Liver (tissue), 9 donors: ENCODE results near the gene TACC3. TPM values are rescaled to one million over a fixed set of nuclear protein-coding genes. Genes with fewer than 3 reads are reported as not detected.

Experiments
- DNase-seq: peaks from one replicate; pipeline ENCODE4 v3.0.0-alpha.2; 2017; ENCODE audit warnings: low spot score
- H3K27ac ChIP-seq, 2 donors: one replicate each; pipeline ENCODE4 v1.7.0; 2013; ENCODE audit warnings: inconsistent platforms in 2 of 2, low read length in 2 of 2, control low read depth in 1 of 2, low read depth in 1 of 2, mild to moderate bottlenecking in 1 of 2
- H3K27me3 ChIP-seq, 4 donors: one replicate each; pipeline versions ENCODE4 v1.6.1 to v1.7.0; 2013; ENCODE audit warnings: low read length in 3 of 4, inconsistent platforms in 1 of 4, mild to moderate bottlenecking in 1 of 4, moderate library complexity in 1 of 4; ENCODE audit not compliant: control insufficient read depth in 4 of 4, insufficient read depth in 4 of 4
- H3K36me3 ChIP-seq, 4 donors: one replicate each; pipeline versions ENCODE4 v1.6.1 to v1.7.0; 2013; ENCODE audit warnings: low read length in 3 of 4, mild to moderate bottlenecking in 3 of 4, low read depth in 1 of 4, moderate library complexity in 1 of 4; ENCODE audit not compliant: control insufficient read depth in 4 of 4, insufficient read depth in 3 of 4
- H3K4me1 ChIP-seq, 4 donors: one replicate each; pipeline versions ENCODE4 v1.6.1 to v1.7.0; 2013; ENCODE audit warnings: low read length in 3 of 4, mild to moderate bottlenecking in 3 of 4, moderate library complexity in 1 of 4; ENCODE audit not compliant: control insufficient read depth in 4 of 4, insufficient read depth in 4 of 4
- H3K4me3 ChIP-seq, 3 donors: one replicate each; pipeline versions ENCODE4 v1.6.1 to v1.7.0; 2013; ENCODE audit warnings: low read length in 3 of 3, control low read depth in 1 of 3, low read depth in 1 of 3, mild to moderate bottlenecking in 1 of 3
- H3K9ac ChIP-seq, 2 donors: one replicate each; pipeline ENCODE4 v1.7.0; 2013; ENCODE audit warnings: low read length in 2 of 2, mild to moderate bottlenecking in 2 of 2, moderate library complexity in 2 of 2, control low read depth in 1 of 2, low read depth in 1 of 2
- H3K9me3 ChIP-seq, 4 donors: one replicate each; pipeline versions ENCODE4 v1.6.1 to v1.7.0; 2013; ENCODE audit warnings: low read length in 3 of 4; ENCODE audit not compliant: control insufficient read depth in 4 of 4
- EGR1 ChIP-seq, 2 donors: IDR thresholded peaks; 2 replicates each; pipeline ENCODE4 v1.6.1; 2016 to 2018; ENCODE audit warnings: antibody characterized with exemption in 2 of 2, low read depth in 2 of 2
- GABPA ChIP-seq, 2 donors: IDR thresholded peaks in 1 of 2; conservative IDR thresholded peaks in 1 of 2; 2 replicates each; pipeline ENCODE4 v1.6.1; 2016; ENCODE audit warnings: antibody characterized with exemption in 2 of 2, mild to moderate bottlenecking in 1 of 2, moderate library complexity in 1 of 2
- HNF4G ChIP-seq: IDR thresholded peaks from 2 replicates; pipeline ENCODE4 v1.6.1; 2016; ENCODE audit warnings: antibody characterized with exemption
- NR2F2 ChIP-seq: IDR thresholded peaks from 2 replicates; pipeline ENCODE4 v1.6.1; 2016; ENCODE audit warnings: antibody characterized with exemption
- RAD21 ChIP-seq, 2 donors: IDR thresholded peaks; 2 replicates each; pipeline ENCODE4 v1.6.1; 2016; ENCODE audit warnings: antibody characterized with exemption in 2 of 2, mild to moderate bottlenecking in 2 of 2
- REST ChIP-seq: IDR thresholded peaks from 2 replicates; pipeline ENCODE4 v1.6.1; 2016; ENCODE audit warnings: antibody characterized with exemption, mild to moderate bottlenecking
- RXRA ChIP-seq, 2 donors: IDR thresholded peaks; 2 replicates each; pipeline ENCODE4 v1.6.1; 2017 to 2018; ENCODE audit warnings: antibody characterized with exemption in 2 of 2, mild to moderate bottlenecking in 1 of 2
- SP1 ChIP-seq: IDR thresholded peaks from 2 replicates; pipeline ENCODE4 v1.6.1; 2018; ENCODE audit warnings: antibody characterized with exemption, mild to moderate bottlenecking
- YY1 ChIP-seq: IDR thresholded peaks from 2 replicates; pipeline ENCODE4 v1.6.1; 2016; ENCODE audit warnings: antibody characterized with exemption, mild to moderate bottlenecking
- WGBS: extraction: QIAGEN DNeasy Blood & Tissue Kit; methylation state at CpG from one replicate; pipeline ENCODE4 v1.1.7; 2013; 5-methylcytosine and 5-hydroxymethylcytosine counted together
- polyA plus RNA-seq, 2 donors: library from polyadenylated mRNA; stranded (reverse) in 1 of 2; unstranded in 1 of 2; fragments of 200-250 nt in 1 of 2; fragments of >200 nt in 1 of 2; fragmentation: Nextera tagmentation in 1 of 2; extraction: Ambion mirVana in 1 of 2; gene quantifications; one replicate each; pipeline versions ENCODE4 v1.2.1 to v1.2.3, GENCODE V29; 2013 to 2015
- total RNA-seq, 2 donors: library from RNA; depleted of rRNA; stranded (reverse); fragments of >200 nt; gene quantifications; one replicate each; pipeline ENCODE4 v1.2.3, GENCODE V29; 2014
- TF ChIP-seq, protein P1 (sequence below): IDR thresholded peaks from 2 replicates; pipeline ENCODE4 v1.6.1; 2016; ENCODE audit warnings: antibody characterized with exemption
- TF ChIP-seq, protein P2 (sequence below): fragments of 150-350 bp; IDR thresholded peaks from 2 replicates; pipeline ENCODE4 v1.5.1; 2017; ENCODE audit warnings: improper control_type of control experiment, low read depth, low read length; ENCODE audit not compliant: missing input control
- donor health status: healthy.
- donor health status: healthy.
- donor health status: healthy.
- donor health status: healthy.
- donor health status: healthy.

Gene TACC3
- total and polyA plus RNA-seq, 4 donors = 1.4 to 38.9 (median 5.5) TPM

DNA sequence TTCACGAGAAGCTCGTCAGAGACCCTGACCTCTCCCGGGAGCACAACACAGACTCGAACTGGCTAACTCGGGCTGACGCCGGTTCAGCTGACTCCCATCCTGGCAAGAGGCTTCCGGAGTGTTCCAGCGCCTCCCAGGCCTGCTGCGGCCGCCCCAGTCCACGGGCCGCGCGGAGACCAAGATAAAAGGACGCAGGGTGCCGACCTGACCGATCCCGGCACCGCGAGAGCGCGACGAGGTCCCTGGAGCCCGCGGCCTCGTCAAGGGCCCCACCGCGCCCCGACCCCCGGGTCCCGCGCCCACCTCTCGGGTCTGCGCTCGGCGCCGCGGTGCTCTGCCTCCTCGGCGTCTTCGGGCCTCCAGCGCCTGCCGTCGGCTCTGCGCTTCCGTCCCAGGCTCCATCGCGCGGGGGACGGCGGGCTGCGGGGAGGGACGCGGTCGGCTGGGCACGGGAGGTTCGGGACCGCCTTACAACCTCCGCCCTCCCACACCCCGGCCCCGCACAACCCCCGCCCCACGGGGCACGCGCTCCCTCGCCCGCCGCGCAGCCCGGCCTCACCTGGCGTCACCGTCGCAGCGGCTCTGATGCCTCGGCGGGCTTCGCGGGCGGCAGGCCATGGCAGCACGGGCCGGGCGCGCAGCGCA lies 9.6 kb upstream of the TACC3 start:
- Histone ChIP-seq H3K27ac (peak overlapping the region; percentile 96 to 100), H3K9ac (peak overlapping the region; percentile 87 to 90), H3K36me3 (peaks cover 0 to 2% (median 0%) of the 10 kb centered on the region in 4 donors), H3K27me3 (no peaks in the 10 kb centered on the region), H3K9me3 (no peaks in the 10 kb centered on the region), H3K4me3 (peak overlapping the region; percentile 81 to 94 (median 81)), H3K4me1 (peaks cover 6 to 28% (median 18%) of the 10 kb centered on the region in 4 donors)
- no peak for DNase-seq
- TF ChIP-seq SP1 = peak; percentile 9
- TF ChIP-seq YY1 = peak; percentile 38
- no peak for TF ChIP-seq NR2F2
- WGBS = under 1% methylated on average over 85 of the region's 85 CpGs

GRCh38 chr4:1712216-1713002 lies 8.9 kb upstream of the TACC3 start, which contains the start of gene SLBP:
TSS of gene SLBP (minus strand) at chr4:1712319. CDS start at chr4:1712188, 131 bp downstream.
- Histone ChIP-seq H3K4me3 (peak within 1 kb of the TSS; percentile 81 to 94 (median 87)), H3K36me3 (peaks cover 0 to 2% (median under 1%) of the 10 kb centered on the region in 4 donors), H3K9ac (peak within 1 kb of the TSS; percentile 87 to 90), H3K4me1 (peaks cover 6 to 34% (median 21%) of the 10 kb centered on the region in 4 donors), H3K9me3 (no peaks in the 10 kb centered on the region), H3K27me3 (no peaks in the 10 kb centered on the region), H3K27ac (peak within 1 kb of the TSS; percentile 96 to 100)
- peak; percentile 96 for DNase-seq
- under 1% methylated on average over 98 of the region's 98 CpGs for WGBS
- TF ChIP-seq GABPA (IDR thresholded peaks at IDR 0.05 in 1 of 2, conservative IDR thresholded peaks at IDR 0.05 in 1 of 2) (peak in 1 of 2 donors; percentile 81), REST (peak; percentile 47), SP1 (peak; percentile 80), RXRA (IDR thresholded peaks at IDR 0.05) (peak; percentile 6 to 13), EGR1 (IDR thresholded peaks at IDR 0.05; ENCODE audit: low read depth in 2 of 2) (peak; percentile 51 to 72), RAD21 (IDR thresholded peaks at IDR 0.05) (no peak)

- Histone ChIP-seq H3K9ac (peak overlapping the region; percentile 64 to 73), H3K36me3 (peaks cover 0 to 2% (median under 1%) of the 10 kb centered on the region in 4 donors), H3K9me3 (no peaks in the 10 kb centered on the region), H3K27me3 (no peaks in the 10 kb centered on the region), H3K27ac (peak overlapping the region; percentile 96 to 100), H3K4me3 (peak overlapping the region; percentile 79 to 94 (median 87)), H3K4me1 (peaks cover 12 to 42% (median 29%) of the 10 kb centered on the region in 4 donors)
- no peak for DNase-seq
- 22% methylated on average over 35 of the region's 35 CpGs for WGBS
- TF ChIP-seq HNF4G (no peak), GABPA (IDR thresholded peaks at IDR 0.05 in 1 of 2, conservative IDR thresholded peaks at IDR 0.05 in 1 of 2) (no peak), SP1 (no peak), REST (no peak)
- TF ChIP-seq, protein P1, sequence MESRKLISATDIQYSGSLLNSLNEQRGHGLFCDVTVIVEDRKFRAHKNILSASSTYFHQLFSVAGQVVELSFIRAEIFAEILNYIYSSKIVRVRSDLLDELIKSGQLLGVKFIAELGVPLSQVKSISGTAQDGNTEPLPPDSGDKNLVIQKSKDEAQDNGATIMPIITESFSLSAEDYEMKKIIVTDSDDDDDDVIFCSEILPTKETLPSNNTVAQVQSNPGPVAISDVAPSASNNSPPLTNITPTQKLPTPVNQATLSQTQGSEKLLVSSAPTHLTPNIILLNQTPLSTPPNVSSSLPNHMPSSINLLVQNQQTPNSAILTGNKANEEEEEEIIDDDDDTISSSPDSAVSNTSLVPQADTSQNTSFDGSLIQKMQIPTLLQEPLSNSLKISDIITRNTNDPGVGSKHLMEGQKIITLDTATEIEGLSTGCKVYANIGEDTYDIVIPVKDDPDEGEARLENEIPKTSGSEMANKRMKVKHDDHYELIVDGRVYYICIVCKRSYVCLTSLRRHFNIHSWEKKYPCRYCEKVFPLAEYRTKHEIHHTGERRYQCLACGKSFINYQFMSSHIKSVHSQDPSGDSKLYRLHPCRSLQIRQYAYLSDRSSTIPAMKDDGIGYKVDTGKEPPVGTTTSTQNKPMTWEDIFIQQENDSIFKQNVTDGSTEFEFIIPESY = no peak
- TF ChIP-seq, protein P2, sequence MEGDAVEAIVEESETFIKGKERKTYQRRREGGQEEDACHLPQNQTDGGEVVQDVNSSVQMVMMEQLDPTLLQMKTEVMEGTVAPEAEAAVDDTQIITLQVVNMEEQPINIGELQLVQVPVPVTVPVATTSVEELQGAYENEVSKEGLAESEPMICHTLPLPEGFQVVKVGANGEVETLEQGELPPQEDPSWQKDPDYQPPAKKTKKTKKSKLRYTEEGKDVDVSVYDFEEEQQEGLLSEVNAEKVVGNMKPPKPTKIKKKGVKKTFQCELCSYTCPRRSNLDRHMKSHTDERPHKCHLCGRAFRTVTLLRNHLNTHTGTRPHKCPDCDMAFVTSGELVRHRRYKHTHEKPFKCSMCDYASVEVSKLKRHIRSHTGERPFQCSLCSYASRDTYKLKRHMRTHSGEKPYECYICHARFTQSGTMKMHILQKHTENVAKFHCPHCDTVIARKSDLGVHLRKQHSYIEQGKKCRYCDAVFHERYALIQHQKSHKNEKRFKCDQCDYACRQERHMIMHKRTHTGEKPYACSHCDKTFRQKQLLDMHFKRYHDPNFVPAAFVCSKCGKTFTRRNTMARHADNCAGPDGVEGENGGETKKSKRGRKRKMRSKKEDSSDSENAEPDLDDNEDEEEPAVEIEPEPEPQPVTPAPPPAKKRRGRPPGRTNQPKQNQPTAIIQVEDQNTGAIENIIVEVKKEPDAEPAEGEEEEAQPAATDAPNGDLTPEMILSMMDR = no peak
Measured at GRCh38 chr4:1713003-1713851, 8.1 kb upstream of the TACC3 start.
